ENCODE data around the gene CEP350.

- no peak for TF ChIP-seq HOXA7 (CRISPR knock-in tag; IDR thresholded peaks at IDR 0.05)
- TF ChIP-seq CTCF (IDR thresholded peaks at IDR 0.05): no peak
- no peak for TF ChIP-seq REST (IDR thresholded peaks at IDR 0.05)
- TF ChIP-seq HDAC2 (IDR thresholded peaks at IDR 0.05): no peak
- no peak for TF ChIP-seq POLR2AphosphoS2 (conservative IDR thresholded peaks at IDR 0.05; ENCODE audit: low read length)
Measured at GRCh38 chr1:179984101-179984500, 29.5 kb downstream of the CEP350 start.

Data from A549 (cell line).